ENCODE data around the gene SPATA13. TPM values are rescaled to one million over a fixed set of nuclear protein-coding genes. Genes with fewer than 3 reads are reported as not detected.

The SPATA13 gene
- total RNA-seq, 1 experiment from 2014 or later = 14.1 TPM

GRCh38 chr13:24215732-24216131 is 55.2 kb downstream of the SPATA13 start:
- no peak overlapping the region for H3K4me3 Mint-ChIP-seq
- no peak overlapping the region for H2BK120ac ChIP-seq (ENCODE audit: low read depth, low read length, poor library complexity, severe bottlenecking)
- H4K5ac ChIP-seq (ENCODE audit: insufficient read length, low read depth, low read length) = no peak overlapping the region
- H2BK20ac ChIP-seq (ENCODE audit: low read depth, low read length, poor library complexity, severe bottlenecking) = no peak overlapping the region
- peaks cover 15% of the 10 kb centered on the region; the same call in 1 of the 2 replicates for H3K4me1 ChIP-seq (ENCODE audit: insufficient read depth, low read length)
- no peak overlapping the region for H2BK15ac ChIP-seq (ENCODE audit: low read depth, low read length)
- H2BK5ac ChIP-seq (ENCODE audit: insufficient read length, low read length) = no peak overlapping the region
- no peak overlapping the region for H3K18ac ChIP-seq (ENCODE audit: insufficient read length, low read depth, low read length)
- no peak overlapping the region for H4K91ac ChIP-seq (ENCODE audit: insufficient read length, low read depth, low read length)
- H3T11ph ChIP-seq (ENCODE audit: low read length) = no peak overlapping the region
- H3K23ac ChIP-seq (ENCODE audit: insufficient read length, low read depth, low read length) = no peak overlapping the region
- no peak overlapping the region for H3K4ac ChIP-seq (ENCODE audit: low read depth, low read length)
- WGBS (ENCODE audit: extremely low coverage, insufficient read length, low lambda C conversion rate) = no CpG with 5 or more reads among the region's 2 CpGs
- H3K79me2 ChIP-seq (ENCODE audit: insufficient read depth, low read length) = peaks cover 4% of the 10 kb centered on the region; the same call in 1 of the 2 replicates
- no peak overlapping the region for H3K27ac ChIP-seq (ENCODE audit: insufficient read length, low read depth, low read length)
- H3K79me1 ChIP-seq (ENCODE audit: insufficient read depth, low read depth, low read length, poor library complexity, severe bottlenecking) = no peaks in the 10 kb centered on the region
- no peaks in the 10 kb centered on the region for H3K23me2 ChIP-seq (ENCODE audit: insufficient read length, low read depth, low read length, poor library complexity, severe bottlenecking)
- H3K9ac ChIP-seq (ENCODE audit: extremely low read depth, insufficient read length, low read length) = no peak overlapping the region
- H2AK5ac ChIP-seq (ENCODE audit: insufficient read length, low read length) = no peak overlapping the region
- no peak for TF ChIP-seq CTCF (conservative IDR thresholded peaks at IDR 0.05)
- H2BK12ac ChIP-seq (ENCODE audit: insufficient read length, low read depth, low read length) = no peak overlapping the region
- H3K4me2 ChIP-seq (ENCODE audit: insufficient read depth, insufficient read length, low read length) = no peak overlapping the region
- H3K14ac ChIP-seq (ENCODE audit: insufficient read depth, low read length) = no peak overlapping the region
- H3K27me3 ChIP-seq (ENCODE audit: insufficient read depth, low read length) = no peaks in the 10 kb centered on the region
- H4K20me1 ChIP-seq (ENCODE audit: control insufficient read depth, insufficient read depth, insufficient read length) = no peaks in the 10 kb centered on the region
- H2AFZ ChIP-seq (ENCODE audit: low read length) = no peak overlapping the region
- H4K8ac ChIP-seq (replicated peaks; ENCODE audit: insufficient read length, low read depth, low read length) = no peak overlapping the region
- H3K27me3 Mint-ChIP-seq (ENCODE audit: low read depth) = no peaks in the 10 kb centered on the region
- no peaks in the 10 kb centered on the region for H3K9me3 Mint-ChIP-seq
- peaks cover 0 to 2% (median 0%) of the 10 kb centered on the region in 3 experiments; a peak in 2 of 7 replicates for H3K36me3 Mint-ChIP-seq (ENCODE audit: insufficient read depth in 1 of 3, low read depth in 3 of 3)
- no peak overlapping the region for H3K27ac Mint-ChIP-seq
- DNase-seq = no peak
- H3K4me1 Mint-ChIP-seq = peaks cover 46 to 61% of the 10 kb centered on the region in 2 experiments
- H3K56ac ChIP-seq (ENCODE audit: insufficient read length, low read depth, low read length) = no peak overlapping the region
- no peaks in the 10 kb centered on the region for H3K9me3 ChIP-seq (ENCODE audit: control insufficient read depth, low read depth, low read length)

All from H9 (cell line).